HG02973 (cell line): ENCODE measurements around the gene ZKSCAN4.
A peak's percentile ranks its signal among the peaks of the same experiment; 100 is the strongest.

Experiments used
- ATAC-seq: cut with Tn5 transposase; IDR thresholded peaks from one replicate; pipeline ENCODE4 v1.9.1; 2021; ENCODE audit warnings: moderate library complexity; ENCODE audit not compliant: unreplicated experiment

The ZKSCAN4 gene

DNA sequence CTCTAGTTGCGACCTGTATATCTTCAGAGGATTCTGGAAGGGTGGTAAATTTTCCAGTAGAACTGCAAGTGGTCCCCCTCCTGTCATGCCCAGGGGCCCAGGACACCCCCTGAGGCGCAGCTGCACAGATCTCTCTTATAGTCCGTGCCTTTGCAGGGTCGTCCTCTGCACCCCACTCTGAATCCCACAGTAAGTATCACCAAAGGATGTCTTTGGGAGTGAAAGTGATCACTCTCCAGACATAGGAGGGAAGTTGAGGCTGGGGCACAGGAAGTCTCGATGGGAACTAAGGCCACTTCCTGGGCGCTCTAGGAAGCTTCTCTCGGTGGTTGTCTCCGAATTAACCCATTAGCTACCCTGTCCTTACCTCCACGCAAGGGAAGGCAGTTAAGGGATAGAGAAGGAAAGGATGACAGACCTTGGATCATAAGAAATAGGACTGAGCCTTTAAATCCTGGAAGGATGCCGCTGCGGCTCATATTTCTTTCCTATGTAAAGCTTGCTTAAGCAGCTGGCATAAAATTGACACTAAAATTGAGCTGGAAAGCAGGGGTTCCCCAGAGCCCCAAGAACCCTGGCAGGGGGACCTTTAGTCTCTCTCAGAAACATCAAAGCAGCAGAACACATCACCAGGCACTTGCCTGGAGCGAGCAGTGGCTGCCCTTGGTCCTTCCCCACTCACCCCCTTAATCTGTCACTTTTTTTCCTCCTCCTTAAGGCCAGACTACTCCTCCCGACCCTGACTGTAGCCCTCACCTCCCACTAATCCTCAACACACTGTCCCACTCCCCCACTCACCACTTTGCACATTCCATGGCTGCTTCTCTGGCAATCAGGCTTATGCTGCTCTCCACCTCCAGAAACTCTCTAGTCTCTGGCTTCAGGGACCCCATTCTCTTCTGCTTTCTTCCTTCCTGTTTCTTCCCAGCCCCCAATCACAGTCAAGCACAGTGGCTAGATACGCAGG lies at the start of gene ZKSCAN4:
TSS of gene ZKSCAN4 (minus strand) at position 261 of the 967 bp plus-strand sequence. CDS start 289 bp downstream, outside the sequence.
- ATAC-seq = peak; percentile 72

- ATAC-seq = no peak
Measured at GRCh38 chr6:28296520-28297060, 44.5 kb upstream of the ZKSCAN4 start.

DNA sequence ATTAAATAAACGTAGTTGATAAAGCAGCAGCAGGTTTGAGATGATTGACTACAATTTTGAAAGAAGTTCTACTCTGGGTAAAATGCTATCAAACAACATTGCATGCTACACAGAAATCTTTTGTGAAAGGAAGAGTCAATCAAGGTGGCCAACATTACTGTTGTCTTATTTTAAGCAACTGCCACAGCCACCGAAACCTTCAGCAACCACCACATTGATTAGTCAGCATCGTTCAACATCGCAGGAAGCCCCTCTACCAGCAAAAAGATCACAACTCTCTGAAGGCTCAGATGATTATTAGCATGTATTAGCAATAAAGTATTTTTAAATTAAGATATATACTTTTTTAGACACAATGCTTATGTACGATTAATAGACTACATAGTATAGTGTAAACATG lies 43.3 kb upstream of the ZKSCAN4 start:
- no peak for ATAC-seq

DNA sequence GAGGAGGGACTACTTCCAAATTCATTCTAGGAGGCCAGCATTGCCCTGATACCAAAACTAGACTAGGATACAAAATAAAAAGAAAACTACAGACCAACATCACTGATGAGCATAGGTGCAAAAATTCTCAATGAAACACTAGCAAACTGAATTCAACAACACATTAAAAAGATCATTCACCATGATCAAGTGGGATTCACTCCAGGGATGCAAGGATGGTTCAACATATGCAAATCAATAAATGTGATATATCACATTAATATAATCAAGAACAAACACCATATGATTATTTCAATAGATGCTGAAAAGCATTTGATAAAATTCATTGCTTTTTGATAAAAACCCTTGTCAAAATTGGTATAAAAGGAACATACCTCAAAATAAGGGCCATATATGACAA lies 39.5 kb upstream of the ZKSCAN4 start:
- no peak for ATAC-seq

GRCh38 chr6:28282926-28283325 lies 30.9 kb upstream of the ZKSCAN4 start:
- ATAC-seq = no peak

DNA sequence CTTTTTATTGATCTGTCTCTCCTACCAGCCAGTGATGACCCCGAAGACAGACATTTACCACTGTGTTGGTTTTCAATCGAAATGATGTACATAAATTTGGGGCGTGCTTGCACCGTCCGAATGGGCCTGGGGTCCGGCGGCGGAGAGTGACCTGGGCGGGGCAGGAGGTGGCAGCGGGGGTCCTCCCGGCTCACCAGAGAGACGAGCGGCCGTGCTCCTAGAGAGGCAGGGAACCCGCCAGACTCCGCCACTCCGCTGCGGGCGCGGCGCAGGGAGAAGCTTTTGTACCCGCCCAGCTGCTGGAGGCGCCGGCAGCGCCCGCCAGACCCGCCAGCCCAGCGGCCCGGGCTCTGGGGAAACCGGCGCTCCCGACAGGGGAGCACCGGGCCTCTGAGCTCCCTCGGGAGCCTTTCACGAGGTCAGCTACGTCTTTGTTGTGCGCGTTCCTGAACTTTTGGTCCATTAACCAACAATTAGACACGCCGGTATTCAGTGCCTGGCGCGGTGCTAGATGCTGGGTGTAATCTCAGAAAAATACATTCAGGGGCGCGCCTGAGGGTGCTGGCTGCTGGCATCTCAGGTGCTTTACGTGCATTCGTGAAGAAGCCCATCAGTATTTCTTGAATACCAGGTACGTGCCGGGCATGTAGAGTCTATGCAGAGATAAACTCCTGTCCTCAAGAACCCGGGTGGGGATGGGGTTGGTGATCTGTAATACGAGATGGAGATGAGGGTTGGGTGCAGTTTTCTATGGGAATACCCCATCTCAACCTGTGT lies 29.4 kb upstream of the ZKSCAN4 start, which contains the start of gene PGBD1:
TSS of gene PGBD1 (plus strand) at position 285 of the 777 bp plus-strand sequence. CDS start 2,242 bp downstream, outside the sequence.
- peak; percentile 74 for ATAC-seq

DNA sequence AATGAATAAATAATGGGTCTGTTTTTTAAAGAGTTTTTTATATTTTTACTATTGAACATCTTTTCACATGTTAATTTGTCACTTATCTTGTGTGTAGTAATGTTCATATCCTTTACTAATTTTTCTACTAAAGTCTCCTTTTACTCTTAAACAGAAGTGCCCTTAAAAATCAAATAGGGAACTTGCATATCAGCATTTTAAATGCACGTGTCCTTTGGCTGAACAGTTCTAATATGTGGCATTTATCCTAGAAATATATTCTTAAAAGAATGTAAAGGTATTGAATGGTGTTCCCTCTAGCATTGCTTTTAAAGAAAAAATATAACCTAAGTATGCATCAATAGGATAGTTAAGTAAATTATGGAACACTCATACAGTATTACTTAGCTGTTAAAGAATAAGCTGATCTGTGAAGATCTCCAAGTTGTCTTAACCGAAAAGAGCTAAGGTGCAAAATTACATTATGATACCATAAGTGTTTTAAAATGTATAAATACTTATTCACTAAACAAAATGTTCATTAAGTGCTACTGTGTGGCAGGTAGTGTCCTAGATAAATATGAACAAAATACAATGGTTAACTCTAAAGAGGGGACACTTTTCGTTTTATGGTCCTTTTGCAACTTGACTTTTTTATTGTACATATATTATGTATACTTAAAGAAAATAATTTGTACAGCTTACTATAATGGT lies 28.7 kb upstream of the ZKSCAN4 start:
- no peak for ATAC-seq

- ATAC-seq = no peak
Measured at GRCh38 chr6:28277746-28278145, 25.7 kb upstream of the ZKSCAN4 start.

GRCh38 chr6:28274888-28275287 lies 22.8 kb upstream of the ZKSCAN4 start:
- ATAC-seq = no peak

DNA sequence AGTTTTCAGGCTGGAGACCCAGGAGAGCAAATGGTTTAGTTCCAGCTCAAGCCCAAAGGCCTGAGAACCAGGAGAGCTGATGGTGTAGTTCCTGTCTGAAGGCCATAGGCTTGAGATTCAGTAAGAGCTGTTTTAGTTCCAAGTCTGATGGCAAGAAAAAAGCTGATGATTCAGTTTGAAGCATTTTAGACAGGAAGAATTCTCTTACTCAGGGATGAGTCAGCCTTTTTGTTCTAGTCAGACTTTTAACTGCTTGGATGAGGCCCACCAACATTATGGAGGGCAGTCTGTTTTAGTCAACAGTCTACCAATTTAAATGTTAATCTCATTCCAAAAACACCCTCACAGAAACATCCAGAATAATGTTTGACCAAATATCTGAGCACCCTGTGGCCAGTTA lies 17.4 kb upstream of the ZKSCAN4 start:
- no peak for ATAC-seq

DNA sequence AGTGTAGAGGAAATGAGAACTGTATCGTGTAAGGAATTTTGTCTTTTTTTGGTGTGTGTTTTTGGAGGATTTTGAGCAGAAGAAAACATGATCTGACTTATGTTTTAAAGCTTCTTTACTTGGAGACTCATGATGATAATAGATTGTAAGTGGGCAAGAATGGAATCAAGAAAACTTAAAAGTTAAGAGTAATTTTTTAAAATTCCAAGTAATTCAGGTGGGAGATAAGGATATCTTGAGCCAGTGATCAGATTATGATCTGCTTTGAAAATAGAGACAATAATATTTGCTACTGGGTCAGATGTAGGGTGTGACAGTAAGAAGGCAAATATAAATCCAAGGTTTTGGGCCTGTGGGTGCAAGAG lies 15.6 kb upstream of the ZKSCAN4 start:
- no peak for ATAC-seq

DNA sequence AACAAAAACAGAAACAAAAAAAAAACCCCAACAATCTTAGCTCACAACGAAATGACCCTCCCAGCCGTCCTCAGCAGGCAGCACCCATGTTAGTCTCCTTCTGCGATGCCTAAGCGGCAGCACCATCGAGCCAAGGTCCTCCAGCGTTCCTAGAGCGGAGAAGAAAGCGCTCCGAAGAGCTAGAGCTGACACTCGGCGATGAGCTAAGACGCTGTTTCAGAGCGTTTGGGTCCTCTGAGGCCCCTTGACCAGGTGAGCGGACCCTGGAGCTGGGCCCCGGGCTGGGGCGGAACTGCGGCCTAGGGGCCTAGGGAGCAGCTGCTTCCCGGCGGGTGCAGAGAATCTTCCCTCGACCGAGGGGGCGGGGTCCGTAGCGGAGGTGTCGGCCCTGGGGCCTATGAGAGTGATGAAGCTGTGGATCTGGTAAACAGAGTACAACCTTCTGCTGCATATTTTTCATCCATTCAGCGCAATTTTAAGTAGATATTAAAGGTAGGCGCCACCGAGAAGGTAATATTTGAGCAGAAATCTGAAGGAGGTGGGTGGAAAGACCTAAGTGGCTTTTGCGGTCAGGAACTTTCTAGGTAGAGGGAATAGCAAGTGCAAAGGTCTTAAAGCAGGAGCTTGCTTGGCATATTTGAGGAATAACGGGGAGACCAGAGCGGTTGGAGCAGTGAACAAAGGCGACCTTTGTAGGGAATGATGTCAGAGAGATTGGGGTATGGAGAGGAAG lies 15.1 kb upstream of the ZKSCAN4 start, which contains the start of gene ZSCAN26:
TSS of gene ZSCAN26 (plus strand) at position 182 of the 733 bp plus-strand sequence. CDS start 4,777 bp downstream, outside the sequence.
- ATAC-seq = peak; percentile 86

GRCh38 chr6:28266563-28266961 lies 14.5 kb upstream of the ZKSCAN4 start:
- no peak for ATAC-seq

- ATAC-seq = no peak
Measured at GRCh38 chr6:28264834-28265401, 12.8 kb upstream of the ZKSCAN4 start.

GRCh38 chr6:28263922-28264321 lies 11.9 kb upstream of the ZKSCAN4 start:
- no peak for ATAC-seq

GRCh38 chr6:28258877-28259777 lies 7.1 kb upstream of the ZKSCAN4 start, which contains the start of gene NKAPL:
Gene NKAPL, plus strand, starts transcription at chr6:28259297. Its CDS starts 75 bp downstream, at chr6:28259372.
- ATAC-seq = no peak

DNA sequence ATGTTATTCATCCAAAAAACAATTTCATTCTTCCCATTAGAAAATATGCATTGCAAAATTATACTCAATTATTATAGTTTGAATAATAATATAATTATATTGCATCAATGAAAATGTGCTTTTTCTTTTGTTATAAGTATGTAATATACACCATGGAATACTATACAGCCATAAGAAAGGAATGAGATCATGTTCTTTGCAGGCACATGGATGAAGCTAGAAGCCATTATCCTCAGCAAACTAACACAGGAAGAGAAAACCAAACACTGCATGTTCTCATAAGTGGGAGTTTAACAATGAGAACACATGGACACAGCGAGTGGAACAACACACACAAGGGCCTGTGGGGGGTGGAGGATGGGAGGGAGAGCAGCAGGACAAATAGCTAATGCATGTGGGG lies 5.0 kb upstream of the ZKSCAN4 start:
- ATAC-seq = no peak

DNA sequence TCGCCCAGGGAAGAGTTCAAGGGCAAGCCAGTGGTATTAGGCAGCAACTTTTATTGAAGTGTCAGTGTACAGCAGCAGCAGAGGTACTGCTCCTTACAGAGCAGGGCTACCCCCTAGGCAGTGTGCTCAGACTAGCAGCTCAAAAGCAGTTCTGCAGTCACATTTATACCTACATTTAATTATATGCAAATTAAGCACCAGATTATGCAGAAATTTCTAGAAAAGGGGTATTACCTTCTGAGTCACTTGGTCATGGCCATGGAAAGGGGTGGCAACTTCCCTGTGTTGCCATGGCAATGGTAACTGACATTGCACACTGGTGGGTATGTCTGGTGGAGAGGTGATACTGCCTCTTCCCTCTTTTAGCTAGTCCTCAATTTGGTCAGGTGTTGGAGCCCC lies 2.1 kb upstream of the ZKSCAN4 start:
- no peak for ATAC-seq

GRCh38 chr6:28251661-28252008 lies 434 bp downstream of the ZKSCAN4 start:
- ATAC-seq = peak; percentile 39
